ENCODE data around the gene RBM14. TPM values are rescaled to one million over a fixed set of nuclear protein-coding genes. Genes with fewer than 3 reads are reported as not detected.
A peak's percentile ranks its signal among the peaks of the same experiment; 100 is the strongest.
"Not testable (repeated sequence)": the region's sequence is repeated elsewhere in the genome, so short reads cannot be mapped to it uniquely, and the experiment has no call there.

The RBM14 gene
- total RNA-seq, 1 donor from 2014 or later: 63.3 TPM

DNA sequence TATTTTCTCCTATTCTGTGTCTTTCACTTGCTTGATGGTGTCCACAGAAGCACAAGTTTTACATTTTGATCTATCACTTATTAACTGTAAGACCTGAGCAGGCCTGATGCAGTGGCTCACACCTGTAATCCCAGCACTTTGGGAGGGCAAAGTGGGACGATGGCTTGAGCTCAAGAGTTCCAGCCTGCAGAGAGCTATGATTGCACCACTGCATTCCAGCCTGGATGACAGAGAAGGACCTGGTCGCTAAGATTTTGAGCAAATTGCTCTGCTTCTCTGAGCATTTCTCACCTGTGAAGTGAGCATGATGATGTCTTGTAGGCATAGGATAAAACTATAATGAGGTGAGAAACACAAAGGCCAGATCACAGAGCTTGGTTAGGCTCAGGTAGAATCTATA lies 30.3 kb upstream of the RBM14 start:
- Histone ChIP-seq H3K27me3 (no peaks in the 10 kb centered on the region), H3K27ac (no peak overlapping the region), H3K9me3 (no peaks in the 10 kb centered on the region), H3K36me3 (no peaks in the 10 kb centered on the region), H3K4me3 (no peak overlapping the region), H3K4me1 (no peaks in the 10 kb centered on the region)
- intact Hi-C loops (cut with DNase I): no loop called here
- TF ChIP-seq, protein P1, sequence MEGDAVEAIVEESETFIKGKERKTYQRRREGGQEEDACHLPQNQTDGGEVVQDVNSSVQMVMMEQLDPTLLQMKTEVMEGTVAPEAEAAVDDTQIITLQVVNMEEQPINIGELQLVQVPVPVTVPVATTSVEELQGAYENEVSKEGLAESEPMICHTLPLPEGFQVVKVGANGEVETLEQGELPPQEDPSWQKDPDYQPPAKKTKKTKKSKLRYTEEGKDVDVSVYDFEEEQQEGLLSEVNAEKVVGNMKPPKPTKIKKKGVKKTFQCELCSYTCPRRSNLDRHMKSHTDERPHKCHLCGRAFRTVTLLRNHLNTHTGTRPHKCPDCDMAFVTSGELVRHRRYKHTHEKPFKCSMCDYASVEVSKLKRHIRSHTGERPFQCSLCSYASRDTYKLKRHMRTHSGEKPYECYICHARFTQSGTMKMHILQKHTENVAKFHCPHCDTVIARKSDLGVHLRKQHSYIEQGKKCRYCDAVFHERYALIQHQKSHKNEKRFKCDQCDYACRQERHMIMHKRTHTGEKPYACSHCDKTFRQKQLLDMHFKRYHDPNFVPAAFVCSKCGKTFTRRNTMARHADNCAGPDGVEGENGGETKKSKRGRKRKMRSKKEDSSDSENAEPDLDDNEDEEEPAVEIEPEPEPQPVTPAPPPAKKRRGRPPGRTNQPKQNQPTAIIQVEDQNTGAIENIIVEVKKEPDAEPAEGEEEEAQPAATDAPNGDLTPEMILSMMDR (IDR thresholded peaks at IDR 0.05): no peak
- ATAC-seq (no peak), DNase-seq (no peak)

DNA sequence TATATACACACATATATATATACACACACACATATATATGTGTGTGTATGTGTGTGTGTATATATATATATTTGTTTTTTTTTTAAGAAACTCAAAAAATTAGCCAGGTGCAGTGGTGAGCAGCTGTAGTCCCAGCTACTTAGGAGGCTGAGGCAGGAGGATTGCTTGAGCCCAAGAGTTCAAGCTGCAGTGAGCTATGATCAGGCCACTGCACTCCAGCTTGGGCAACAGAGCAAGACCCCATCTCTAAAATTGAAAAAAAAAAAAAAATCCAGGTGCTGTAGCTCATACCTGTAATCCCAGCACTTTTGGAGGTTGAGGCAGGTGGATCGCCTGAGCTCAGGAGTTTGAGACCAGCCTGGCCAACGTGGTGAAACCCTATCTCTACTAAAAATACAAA lies 27.1 kb upstream of the RBM14 start:
- H3K4me3 ChIP-seq; H3K9me3 ChIP-seq; H3K27ac ChIP-seq; H3K36me3 ChIP-seq; DNase-seq; ATAC-seq; H3K27me3 ChIP-seq; intact Hi-C loops (cut with DNase I): not testable (repeated sequence)
- H3K4me1 ChIP-seq: peaks cover 11% of the 10 kb centered on the region

DNA sequence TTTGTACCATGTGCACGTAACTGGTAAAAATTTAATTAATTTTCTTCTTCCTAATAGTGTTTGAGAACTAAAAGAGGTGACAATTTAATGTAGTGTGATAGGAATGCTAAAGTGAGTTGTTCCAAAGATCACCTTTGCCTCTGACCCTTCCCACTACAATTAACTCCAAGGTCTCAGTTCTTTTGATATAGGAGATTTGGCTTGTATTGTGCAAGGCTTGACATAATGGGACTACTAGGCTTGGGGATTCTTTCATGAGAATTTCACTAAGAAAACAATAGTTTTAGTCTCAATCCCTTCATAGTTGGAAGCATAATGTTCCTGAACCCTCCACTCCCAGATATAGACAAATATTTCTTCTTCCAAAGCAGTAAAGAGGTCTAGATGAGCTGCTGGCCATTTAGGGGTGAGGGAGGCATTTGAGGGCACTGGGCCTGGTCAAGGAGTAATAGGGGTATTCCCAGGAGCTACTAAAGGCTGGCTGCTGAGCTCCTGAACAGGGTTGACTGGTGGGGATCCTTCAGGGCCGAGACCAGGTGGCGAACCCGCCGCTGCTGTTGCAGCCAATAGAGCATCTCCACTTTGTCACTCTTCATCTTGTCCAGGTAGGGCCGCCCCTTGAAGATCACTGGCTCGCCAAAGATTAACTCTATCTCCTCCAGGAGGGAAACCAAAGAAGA lies 26.3 kb upstream of the RBM14 start:
- Histone ChIP-seq H3K4me3 (no peak overlapping the region), H3K27ac (no peak overlapping the region), H3K36me3 (no peaks in the 10 kb centered on the region), H3K9me3 (no peaks in the 10 kb centered on the region), H3K4me1 (peaks cover 18% of the 10 kb centered on the region), H3K27me3 (no peaks in the 10 kb centered on the region)
- DNase-seq: no peak
- ATAC-seq: no peak
- intact Hi-C loops (cut with DNase I): no loop called here
- TF ChIP-seq, protein P1 (IDR thresholded peaks at IDR 0.05): no peak

DNA sequence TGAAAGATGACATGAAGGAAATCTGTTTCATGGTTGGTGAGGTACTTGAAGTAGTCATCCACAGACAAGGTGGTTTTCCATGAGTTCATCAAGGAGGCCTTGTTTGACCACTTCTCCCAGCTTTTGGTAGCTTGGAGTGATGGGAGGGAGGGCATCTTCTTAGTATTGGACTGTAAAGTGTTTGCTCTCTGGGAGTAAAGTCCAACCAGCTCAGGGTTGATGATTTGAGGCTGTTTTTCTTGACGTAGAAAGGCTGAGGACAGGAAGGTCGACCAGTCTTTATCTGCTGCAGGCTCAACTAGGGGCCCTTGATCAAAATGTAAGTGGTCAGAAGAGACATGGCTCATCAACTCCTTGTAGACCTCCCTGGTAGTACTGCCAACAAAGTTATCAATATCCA lies 25.3 kb upstream of the RBM14 start:
- Histone ChIP-seq H3K36me3 (no peaks in the 10 kb centered on the region), H3K27me3 (no peaks in the 10 kb centered on the region), H3K4me3 (no peak overlapping the region), H3K27ac (no peak overlapping the region), H3K9me3 (no peaks in the 10 kb centered on the region), H3K4me1 (peaks cover 26% of the 10 kb centered on the region)
- TF ChIP-seq, protein P1 (IDR thresholded peaks at IDR 0.05): no peak
- intact Hi-C loops (cut with DNase I): no loop called here
- DNase-seq: no peak
- ATAC-seq: no peak

DNA sequence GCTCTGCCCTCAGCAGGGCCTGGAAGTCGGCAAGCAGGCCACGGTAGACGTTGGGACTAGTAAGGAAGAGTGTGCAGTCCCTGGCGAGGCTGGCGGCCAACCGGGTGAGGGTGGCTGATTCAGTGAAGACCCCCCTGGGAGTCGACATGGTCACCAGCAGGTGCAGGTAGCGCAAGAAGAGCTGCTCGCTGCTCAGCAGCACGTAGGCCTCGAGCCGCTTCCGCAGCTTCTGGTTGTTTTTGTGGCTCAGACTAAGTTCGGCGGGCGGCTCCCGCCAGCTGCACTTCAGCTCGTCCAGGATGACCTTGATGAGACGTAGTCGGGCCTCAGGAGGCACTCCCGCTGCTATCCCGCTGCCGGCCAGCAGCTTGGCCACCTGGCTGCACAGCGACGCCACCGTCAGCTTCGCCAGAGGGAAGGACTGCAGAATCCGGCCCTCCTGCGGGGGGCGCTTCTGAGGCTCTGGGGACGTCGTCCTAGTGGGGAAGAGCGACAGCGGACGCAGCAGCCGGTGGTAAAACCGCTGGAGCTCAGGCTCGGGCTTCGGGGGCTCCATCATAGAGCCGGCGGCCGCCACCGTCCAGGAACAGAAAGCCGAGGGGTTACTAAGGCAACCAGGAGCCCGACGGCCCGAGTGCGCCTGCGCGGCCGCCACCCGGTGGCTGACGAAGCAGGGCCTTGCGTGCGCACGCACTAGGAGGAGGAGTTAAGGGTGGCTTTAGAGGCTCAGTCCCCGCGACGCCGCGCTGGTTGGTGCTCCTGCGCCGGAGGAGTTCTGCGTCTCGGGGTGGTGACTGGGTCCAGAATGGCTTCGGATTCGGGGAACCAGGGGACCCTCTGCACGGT lies 23.8 kb upstream of the RBM14 start, which contains the start of the genes CCDC87 and CCS:
TSS of gene CCDC87 (minus strand) at position 607 of the 846 bp plus-strand sequence. CDS start at position 559, 48 bp downstream.
TSS of gene CCS (plus strand) at position 729 of the 846 bp plus-strand sequence. CDS start at position 806, 77 bp downstream.
- H3K27me3 ChIP-seq: no peaks in the 10 kb centered on the region
- H3K36me3 ChIP-seq: no peaks in the 10 kb centered on the region
- intact Hi-C loops (cut with DNase I): no loop called here
- ATAC-seq: peak; percentile 98
- peaks cover 26% of the 10 kb centered on the region for H3K4me1 ChIP-seq
- no peaks in the 10 kb centered on the region for H3K9me3 ChIP-seq
- H3K4me3 ChIP-seq: peak within 1 kb of the TSS; percentile 90
- peak within 1 kb of the TSS; percentile 85 for H3K27ac ChIP-seq
- TF ChIP-seq, protein P1 (IDR thresholded peaks at IDR 0.05): peak; percentile 63
- peak; percentile 99 for DNase-seq

DNA sequence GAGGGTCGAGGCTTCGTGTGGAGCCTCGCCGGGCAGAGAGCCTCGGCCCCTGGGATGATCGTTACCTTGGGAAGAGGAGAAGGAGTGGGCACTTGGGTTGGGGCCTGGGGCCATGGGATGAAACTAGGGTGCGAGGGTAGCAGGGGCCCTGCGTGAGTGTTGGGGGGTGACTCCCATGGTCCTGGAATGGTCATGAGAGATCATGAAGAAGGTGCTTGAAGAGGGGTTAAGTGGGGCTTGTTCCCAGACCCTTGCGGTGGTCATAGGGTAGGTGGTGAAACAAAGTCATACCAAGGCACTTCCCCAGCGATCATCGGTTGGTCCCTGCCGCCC lies 23.2 kb upstream of the RBM14 start:
- Histone ChIP-seq H3K4me1 (peaks cover 26% of the 10 kb centered on the region), H3K9me3 (no peaks in the 10 kb centered on the region), H3K27me3 (no peaks in the 10 kb centered on the region), H3K27ac (peak overlapping the region; percentile 85), H3K36me3 (no peaks in the 10 kb centered on the region), H3K4me3 (peak overlapping the region; percentile 90)
- no peak for DNase-seq
- no peak for ATAC-seq
- intact Hi-C loops (cut with DNase I): no loop called here
- TF ChIP-seq, protein P1 (IDR thresholded peaks at IDR 0.05): no peak

All from upper lobe of right lung (tissue), 1 donor.